MCF 10A (cell line): ENCODE measurements around the gene MRGPRX4. TPM values are rescaled to one million over a fixed set of nuclear protein-coding genes. Genes with fewer than 3 reads are reported as not detected.

ENCODE experiments used
- BruUV-seq: library from RNA; stranded (reverse); fragments of 400-500 nt; replicated peaks from 2 replicates; lab custom pipeline; 2021; lab: Mats Ljungman, UMichigan
- CTCF ChIA-PET: fragments of 300-600 bp; sonication (Branson Sonifier 250); formaldehyde crosslinking; extraction: SDS; loops from one replicate; lab custom pipeline; 2021; ENCODE audit warnings: antibody characterized with exemption, inconsistent platforms; lab: Yijun Ruan, JAX
- POLR2A ChIA-PET: fragments of 300-600, 350-650 bp; sonication (Branson Sonifier 250); formaldehyde crosslinking; extraction: SDS; loops from one replicate; lab custom pipeline; 2020; ENCODE audit warnings: antibody characterized with exemption, inconsistent platforms; lab: Yijun Ruan, JAX
- DNase-seq: peaks from one replicate; pipeline ENCODE4 v3.0.0-alpha.2; 2018; ENCODE audit not compliant: unreplicated experiment
- H3K27ac Mint-ChIP-seq: one replicate; pipeline ENCODE4 v1.8.0; 2022; ENCODE audit warnings: mild to moderate bottlenecking, low read depth, mixed read lengths; ENCODE audit not compliant: unreplicated experiment
- H3K27me3 Mint-ChIP-seq: one replicate; pipeline ENCODE4 v1.8.0; 2022; ENCODE audit warnings: mixed read lengths; ENCODE audit not compliant: insufficient read depth, unreplicated experiment
- H3K36me3 Mint-ChIP-seq: one replicate; pipeline ENCODE4 v1.8.0; 2022; ENCODE audit warnings: mild to moderate bottlenecking, moderate library complexity, mixed read lengths; ENCODE audit not compliant: insufficient read depth, unreplicated experiment
- H3K4me1 Mint-ChIP-seq: one replicate; pipeline ENCODE4 v1.8.0; 2022; ENCODE audit warnings: mixed read lengths; ENCODE audit not compliant: insufficient read depth, unreplicated experiment
- H3K4me3 Mint-ChIP-seq: one replicate; pipeline ENCODE4 v1.8.0; 2022; ENCODE audit warnings: mild to moderate bottlenecking, moderate library complexity, mixed read lengths; ENCODE audit not compliant: unreplicated experiment
- H3K9me3 Mint-ChIP-seq: one replicate; pipeline ENCODE4 v1.8.0; 2022; ENCODE audit warnings: mixed read lengths; ENCODE audit not compliant: unreplicated experiment
- CTCF ChIP-seq: fragments of 200-600 bp; IDR thresholded peaks from one replicate; pipeline ENCODE4 v1.8.0; 2022; ENCODE audit warnings: antibody characterized with exemption, mild to moderate bottlenecking; ENCODE audit not compliant: unreplicated experiment
- intact Hi-C: fragments of 100-400 bp; cut with micrococcal nuclease; formaldehyde crosslinking; loops from 2 replicates; pipeline ENCODE4 v1.14.1; 2022
- total RNA-seq: library from RNA; stranded (reverse); gene quantifications from 2 replicates; pipeline ENCODE4 v1.2.3, GENCODE V29; 2022

Gene MRGPRX4
- total RNA-seq, 1 experiment from 2014 or later, result not detected

GRCh38 chr11:18204220-18204619 lies 31.6 kb downstream of the MRGPRX4 start:
- no TSS peak for BruUV-seq
- H3K36me3 Mint-ChIP-seq, result no peaks in the 10 kb centered on the region
- no peak overlapping the region for H3K4me3 Mint-ChIP-seq
- H3K4me1 Mint-ChIP-seq, result no peaks in the 10 kb centered on the region
- H3K27me3 Mint-ChIP-seq, result no peaks in the 10 kb centered on the region
- CTCF ChIA-PET, result no interaction called here
- no peaks in the 10 kb centered on the region for H3K9me3 Mint-ChIP-seq
- no peak overlapping the region for H3K27ac Mint-ChIP-seq
- no peak for DNase-seq
- POLR2A ChIA-PET, result no interaction called here
- TF ChIP-seq CTCF, result no peak
- intact Hi-C loops, result no loop called here

DNA sequence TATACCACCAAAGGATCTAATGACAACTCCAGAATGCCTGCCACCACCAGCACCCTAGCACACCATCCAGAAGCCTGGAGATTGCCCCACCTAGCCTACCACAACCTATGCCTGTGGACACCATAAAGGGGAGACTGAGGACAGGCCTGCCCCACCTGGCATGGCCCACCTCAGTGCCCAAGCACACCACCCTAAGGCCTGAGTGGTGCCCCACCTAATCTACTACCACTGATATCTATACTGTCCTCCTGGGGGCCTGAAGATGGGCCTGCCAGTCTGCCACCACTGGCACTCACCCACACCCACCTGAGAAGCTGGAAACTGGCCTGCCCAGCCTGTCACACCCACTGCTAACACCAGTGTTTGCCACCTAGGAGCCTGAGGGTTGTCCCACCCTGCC lies 32.1 kb downstream of the MRGPRX4 start:
- no TSS peak for BruUV-seq
- no peaks in the 10 kb centered on the region for H3K4me1 Mint-ChIP-seq
- no peaks in the 10 kb centered on the region for H3K36me3 Mint-ChIP-seq
- intact Hi-C loops, result loop anchor here (5.0 kb wide), 1 partner anchor 87 kb away; no protein-coding TSS in a partner anchor
- no peak overlapping the region for H3K4me3 Mint-ChIP-seq
- POLR2A ChIA-PET, result no interaction called here
- no peak overlapping the region for H3K27ac Mint-ChIP-seq
- H3K9me3 Mint-ChIP-seq, result no peaks in the 10 kb centered on the region
- H3K27me3 Mint-ChIP-seq, result no peaks in the 10 kb centered on the region
- DNase-seq, result no peak
- CTCF ChIA-PET, result no interaction called here
- no peak for TF ChIP-seq CTCF

- H3K27ac Mint-ChIP-seq, result no peak overlapping the region
- no peak for TF ChIP-seq CTCF
- DNase-seq, result no peak
- BruUV-seq, result no TSS peak
- H3K27me3 Mint-ChIP-seq, result no peaks in the 10 kb centered on the region
- H3K36me3 Mint-ChIP-seq, result no peaks in the 10 kb centered on the region
- CTCF ChIA-PET, result no interaction called here
- H3K9me3 Mint-ChIP-seq, result no peaks in the 10 kb centered on the region
- intact Hi-C loops, result loop anchor here (5.0 kb wide), 1 partner anchor 92 kb away; no protein-coding TSS in a partner anchor
- POLR2A ChIA-PET, result no interaction called here
- H3K4me3 Mint-ChIP-seq, result no peak overlapping the region
- no peaks in the 10 kb centered on the region for H3K4me1 Mint-ChIP-seq
Measured at GRCh38 chr11:18209058-18209457, 36.4 kb downstream of the MRGPRX4 start.

- Mint-ChIP-seq H3K9me3 (no peaks in the 10 kb centered on the region), H3K4me1 (no peaks in the 10 kb centered on the region), H3K4me3 (no peak overlapping the region), H3K27ac (no peak overlapping the region), H3K27me3 (peaks cover 45% of the 10 kb centered on the region), H3K36me3 (no peaks in the 10 kb centered on the region)
- intact Hi-C loops, result no loop called here
- DNase-seq, result no peak
- POLR2A ChIA-PET, result no interaction called here
- BruUV-seq, result no TSS peak
- CTCF ChIA-PET, result interaction anchor here (0.6 kb wide), 1 partner anchor 23 kb away, joined by 3 read pairs; no protein-coding TSS in a partner anchor
- TF ChIP-seq CTCF, result no peak
Measured at GRCh38 chr11:18221274-18221876, 48.7 kb downstream of the MRGPRX4 start.
